B cell (primary cell): ENCODE data around the gene DPYSL3. TPM values are rescaled to one million over a fixed set of nuclear protein-coding genes. Genes with fewer than 3 reads are reported as not detected.

Experiments
- ATAC-seq: fragments of 200-7000 bp; cut with Tn5 transposase; one replicate; pipeline ENCODE4 v1.10.0; 2021; ENCODE audit warnings: low read depth, mild to moderate bottlenecking, moderate number of reproducible peaks, moderate library complexity
- CTCF ChIA-PET: fragments of 350-600 bp; sonication (Branson Sonifier 250); formaldehyde crosslinking; loops from one replicate; lab custom pipeline; 2021; ENCODE audit warnings: antibody characterized with exemption, inconsistent platforms; lab: Charles Lee
- POLR2A ChIA-PET: fragments of 350-600 bp; sonication (Branson Sonifier 250); formaldehyde crosslinking; loops from one replicate; lab custom pipeline; 2021; ENCODE audit warnings: antibody characterized with exemption; lab: Charles Lee
- DNase-seq: peaks from one replicate; pipeline ENCODE4 v3.0.0; 2013
- H2AFZ ChIP-seq: 2 replicates; pipeline ENCODE4 v1.6.1; 2012; ENCODE audit warnings: mild to moderate bottlenecking, low read depth, low read length; ENCODE audit not compliant: insufficient read depth, poor library complexity, severe bottlenecking
- H3K27ac ChIP-seq, 2 donors: 1 replicate in 1 of 2; 2 replicates in 1 of 2; pipeline ENCODE4 v1.5.1; 2012 to 2013; ENCODE audit warnings: low read length in 2 of 2, mild to moderate bottlenecking in 2 of 2, moderate library complexity in 1 of 2
- H3K27me3 ChIP-seq, 4 experiments: fragments of 200-600 bp in 1 of 4; sonication (generic) in 1 of 4; replicated peaks in 1 of 4; 1 replicate in 2 of 4; 2 replicates in 2 of 4; pipeline versions ENCODE4 v1.6.1 to v1.7.0; 2013 to 2016; ENCODE audit warnings: low read length in 3 of 4, mild to moderate bottlenecking in 2 of 4, mixed read lengths in 1 of 4, moderate library complexity in 1 of 4; ENCODE audit not compliant: insufficient read depth in 4 of 4, control insufficient read depth in 3 of 4; ENCODE audit errors: control extremely low read depth in 1 of 4
- H3K36me3 ChIP-seq, 2 experiments: replicated peaks in 1 of 2; 1 replicate in 1 of 2; 2 replicates in 1 of 2; pipeline versions ENCODE4 v1.6.1 to v1.7.1; 2013; ENCODE audit warnings: low read length in 1 of 2; ENCODE audit not compliant: insufficient read depth in 2 of 2, control insufficient read depth in 1 of 2; ENCODE audit errors: control extremely low read depth in 1 of 2, extremely low read depth in 1 of 2
- H3K4me1 ChIP-seq, 2 donors: fragments of 200-600 bp in 1 of 2; sonication (generic) in 1 of 2; 1 replicate in 1 of 2; 2 replicates in 1 of 2; pipeline versions ENCODE4 v1.5.1 to v1.6.1; 2013 to 2017; ENCODE audit warnings: low read length in 2 of 2; ENCODE audit not compliant: control insufficient read depth in 2 of 2, insufficient read depth in 2 of 2
- H3K4me2 ChIP-seq: replicated peaks from 2 replicates; pipeline ENCODE3; 2012; ENCODE audit warnings: mild to moderate bottlenecking, low read depth, low read length; ENCODE audit not compliant: poor library complexity, severe bottlenecking
- H3K4me3 ChIP-seq, 5 experiments: fragments of 200-600 bp in 1 of 5; sonication (generic) in 1 of 5; 1 replicate in 3 of 5; 2 replicates in 2 of 5; pipeline versions ENCODE4 v1.5.1 to v1.7.0; 2011 to 2016; ENCODE audit warnings: low read length in 4 of 5, mild to moderate bottlenecking in 4 of 5, low read depth in 2 of 5, control low read depth in 1 of 5, moderate library complexity in 1 of 5; ENCODE audit not compliant: insufficient read depth in 1 of 5; ENCODE audit errors: control extremely low read depth in 1 of 5, extremely low read depth in 1 of 5
- H3K79me2 ChIP-seq: fragments of 200-600 bp; sonication (generic); one replicate; pipeline ENCODE4 v1.6.0; 2016; ENCODE audit warnings: low read length; ENCODE audit not compliant: control insufficient read depth, insufficient read depth
- H3K9ac ChIP-seq: fragments of 200-600 bp; sonication (generic); 2 replicates; pipeline ENCODE4 v1.6.1; 2017; ENCODE audit warnings: mild to moderate bottlenecking, low read length, moderate library complexity
- H3K9me3 ChIP-seq, 3 donors: one replicate each; pipeline versions ENCODE4 v1.6.1 to v1.7.1; 2013; ENCODE audit warnings: low read length in 2 of 3; ENCODE audit not compliant: control insufficient read depth in 2 of 3, insufficient read depth in 1 of 3; ENCODE audit errors: control extremely low read depth in 1 of 3
- H4K20me1 ChIP-seq: 2 replicates; pipeline ENCODE4 v1.6.0; 2012; ENCODE audit warnings: mild to moderate bottlenecking, low read length; ENCODE audit not compliant: insufficient read depth, control insufficient read depth, poor library complexity, severe bottlenecking
- H3K27ac Mint-ChIP-seq: one replicate; pipeline ENCODE4 v1.8.0; 2021; ENCODE audit warnings: mixed read lengths
- H3K27me3 Mint-ChIP-seq: one replicate; pipeline ENCODE4 v1.8.0; 2021; ENCODE audit warnings: mixed read lengths
- H3K4me1 Mint-ChIP-seq: one replicate; pipeline ENCODE4 v1.8.0; 2021; ENCODE audit warnings: mixed read lengths
- H3K4me3 Mint-ChIP-seq: one replicate; pipeline ENCODE4 v1.8.0; 2021; ENCODE audit warnings: mixed read lengths
- H3K9me3 Mint-ChIP-seq: one replicate; pipeline ENCODE4 v1.8.0; 2022; ENCODE audit warnings: mixed read lengths; ENCODE audit not compliant: insufficient read depth
- EZH2 ChIP-seq: IDR thresholded peaks from 2 replicates; pipeline ENCODE4 v1.6.1; 2012; ENCODE audit warnings: borderline replicate concordance, low read depth, mild to moderate bottlenecking, moderate library complexity, low read length; ENCODE audit not compliant: insufficient read depth, poor library complexity, severe bottlenecking
- WGBS: methylation state at CpG from one replicate; pipeline ENCODE4 v1.1.5; 2013; ENCODE audit warnings: missing lambda C conversion rate; ENCODE audit not compliant: insufficient coverage; 5-methylcytosine and 5-hydroxymethylcytosine counted together
- intact Hi-C: fragments of 100-400 bp; cut with micrococcal nuclease; formaldehyde crosslinking; loops from one replicate; pipeline ENCODE4 v1.10.0; 2022
- polyA plus RNA-seq: library from polyadenylated mRNA; depleted of rRNA; stranded (reverse); fragments of >200 nt; gene quantifications from 2 replicates; pipeline ENCODE4 v1.2.3, GENCODE V29; 2012
- total RNA-seq, 2 donors: library from RNA; stranded (reverse); fragments of 120-200 nt in 1 of 2; gene quantifications; 1 replicate in 1 of 2; 2 replicates in 1 of 2; pipeline versions ENCODE4 v1.2.3 to v1.2.4, GENCODE V29; 2013 to 2022
- TF ChIP-seq, protein P1 (sequence below): fragments of 200-600 bp; IDR thresholded peaks from one replicate; pipeline ENCODE4 v1.8.0; 2022; ENCODE audit warnings: antibody characterized with exemption, mild to moderate bottlenecking

DPYSL3 gene
- total and polyA plus RNA-seq, 2 donors (not counting 1 experiment from before 2014, with no cell fraction given): not detected

DNA sequence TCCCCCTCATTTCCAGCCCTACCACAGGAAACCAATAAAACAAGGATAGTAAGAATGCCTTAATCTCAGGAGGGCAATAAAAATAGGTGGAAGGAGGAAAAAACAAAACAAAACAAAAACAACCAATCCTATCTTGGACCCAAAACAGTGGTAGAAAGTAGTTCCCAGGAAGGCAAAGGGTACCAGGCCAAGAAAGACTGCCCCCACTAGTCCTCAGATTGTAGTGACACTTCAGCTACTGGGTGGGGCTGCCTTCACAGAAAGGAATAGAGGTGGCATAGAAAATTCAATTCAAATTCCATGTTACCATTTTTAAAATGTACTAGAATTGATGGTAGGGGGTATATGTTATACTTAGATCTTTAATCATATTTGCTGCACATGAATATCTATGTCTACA is 59.3 kb downstream of the DPYSL3 start:
- H3K36me3 ChIP-seq: no peaks in the 10 kb centered on the region
- ChIA-PET CTCF (no interaction called here), POLR2A (no interaction called here)
- H3K27me3 Mint-ChIP-seq: peaks cover 69% of the 10 kb centered on the region
- H3K4me1 ChIP-seq: peaks cover 13 to 19% of the 10 kb centered on the region in 2 donors
- H3K4me1 Mint-ChIP-seq: peaks cover 17% of the 10 kb centered on the region
- H3K9me3 Mint-ChIP-seq: no peaks in the 10 kb centered on the region
- peaks cover 0 to 35% (median 35%) of the 10 kb centered on the region in 4 experiments for H3K27me3 ChIP-seq
- no peaks in the 10 kb centered on the region for H4K20me1 ChIP-seq
- no peak overlapping the region for H3K9ac ChIP-seq
- no peaks in the 10 kb centered on the region for H3K79me2 ChIP-seq
- ATAC-seq (no peak), DNase-seq (no peak)
- peaks cover 0 to 12% (median 0%) of the 10 kb centered on the region in 3 donors for H3K9me3 ChIP-seq
- intact Hi-C loops: no loop called here
- no peak overlapping the region for H3K27ac Mint-ChIP-seq
- no peak overlapping the region for H3K27ac ChIP-seq
- H3K4me2 ChIP-seq: no peak overlapping the region
- TF ChIP-seq EZH2: no peak
- TF ChIP-seq, protein P1, sequence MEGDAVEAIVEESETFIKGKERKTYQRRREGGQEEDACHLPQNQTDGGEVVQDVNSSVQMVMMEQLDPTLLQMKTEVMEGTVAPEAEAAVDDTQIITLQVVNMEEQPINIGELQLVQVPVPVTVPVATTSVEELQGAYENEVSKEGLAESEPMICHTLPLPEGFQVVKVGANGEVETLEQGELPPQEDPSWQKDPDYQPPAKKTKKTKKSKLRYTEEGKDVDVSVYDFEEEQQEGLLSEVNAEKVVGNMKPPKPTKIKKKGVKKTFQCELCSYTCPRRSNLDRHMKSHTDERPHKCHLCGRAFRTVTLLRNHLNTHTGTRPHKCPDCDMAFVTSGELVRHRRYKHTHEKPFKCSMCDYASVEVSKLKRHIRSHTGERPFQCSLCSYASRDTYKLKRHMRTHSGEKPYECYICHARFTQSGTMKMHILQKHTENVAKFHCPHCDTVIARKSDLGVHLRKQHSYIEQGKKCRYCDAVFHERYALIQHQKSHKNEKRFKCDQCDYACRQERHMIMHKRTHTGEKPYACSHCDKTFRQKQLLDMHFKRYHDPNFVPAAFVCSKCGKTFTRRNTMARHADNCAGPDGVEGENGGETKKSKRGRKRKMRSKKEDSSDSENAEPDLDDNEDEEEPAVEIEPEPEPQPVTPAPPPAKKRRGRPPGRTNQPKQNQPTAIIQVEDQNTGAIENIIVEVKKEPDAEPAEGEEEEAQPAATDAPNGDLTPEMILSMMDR: no peak
- H3K4me3 ChIP-seq: no peak overlapping the region
- no peak overlapping the region for H2AFZ ChIP-seq
- no peak overlapping the region for H3K4me3 Mint-ChIP-seq

DNA sequence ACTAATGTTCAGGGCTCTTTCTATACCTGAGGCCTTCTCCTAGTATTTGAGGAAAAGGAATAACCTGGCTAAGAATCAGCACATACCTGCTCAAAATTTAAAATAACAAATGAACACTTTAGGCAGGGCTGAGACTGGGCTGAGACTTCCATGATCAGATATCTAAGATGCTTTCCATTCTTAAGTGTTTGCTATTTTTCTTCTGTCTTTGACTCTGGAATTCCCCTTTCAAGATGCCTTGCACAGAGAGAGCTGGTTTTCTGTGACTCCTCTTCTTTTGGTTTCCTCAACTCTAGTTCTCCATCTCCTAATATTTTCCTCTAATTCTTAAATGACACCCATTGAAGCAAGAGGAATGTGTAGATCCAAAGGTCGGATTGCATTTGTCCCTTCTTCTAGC is 61.1 kb downstream of the DPYSL3 start:
- WGBS: 91% methylated on average over 1 of the region's 1 CpG
- Histone ChIP-seq H4K20me1 (no peaks in the 10 kb centered on the region), H3K79me2 (no peaks in the 10 kb centered on the region), H3K27me3 (peaks cover 0 to 28% (median 24%) of the 10 kb centered on the region in 4 experiments), H3K4me1 (peaks cover 8 to 11% of the 10 kb centered on the region in 2 donors), H3K9ac (no peak overlapping the region), H3K4me3 (no peak overlapping the region), H3K4me2 (no peak overlapping the region), H3K9me3 (peaks cover 0 to 5% (median 0%) of the 10 kb centered on the region in 3 donors), H2AFZ (no peak overlapping the region), H3K36me3 (no peaks in the 10 kb centered on the region), H3K27ac (no peak overlapping the region)
- intact Hi-C loops: no loop called here
- Mint-ChIP-seq H3K27me3 (peaks cover 52% of the 10 kb centered on the region), H3K9me3 (no peaks in the 10 kb centered on the region), H3K4me3 (no peak overlapping the region), H3K27ac (no peak overlapping the region), H3K4me1 (peaks cover 10% of the 10 kb centered on the region)
- TF ChIP-seq, protein P1: no peak
- TF ChIP-seq EZH2: no peak
- ChIA-PET CTCF (no interaction called here), POLR2A (no interaction called here)
- ATAC-seq: no peak
- no peak for DNase-seq
